ENCODE results near the gene KLRF1.

DNA sequence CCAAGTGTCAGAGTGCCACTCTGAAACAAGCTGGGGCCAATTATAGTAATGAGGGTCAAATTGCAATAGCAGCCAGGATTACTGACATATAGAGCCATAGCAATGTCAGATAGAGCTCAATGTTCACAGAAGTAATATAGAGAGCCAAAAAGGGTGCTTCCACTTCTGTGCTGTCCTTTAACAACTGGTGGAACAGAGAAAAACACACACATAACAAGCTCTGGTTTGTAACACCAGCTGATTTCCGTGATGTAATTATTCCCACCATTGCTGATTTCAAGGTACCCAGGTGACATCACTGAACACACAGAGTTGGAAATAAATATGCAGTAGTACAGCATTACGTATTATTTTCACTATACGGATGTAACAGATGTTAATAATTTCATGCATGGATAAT is 44.9 kb downstream of the KLRF1 start:
- TF ChIP-seq, protein P1, sequence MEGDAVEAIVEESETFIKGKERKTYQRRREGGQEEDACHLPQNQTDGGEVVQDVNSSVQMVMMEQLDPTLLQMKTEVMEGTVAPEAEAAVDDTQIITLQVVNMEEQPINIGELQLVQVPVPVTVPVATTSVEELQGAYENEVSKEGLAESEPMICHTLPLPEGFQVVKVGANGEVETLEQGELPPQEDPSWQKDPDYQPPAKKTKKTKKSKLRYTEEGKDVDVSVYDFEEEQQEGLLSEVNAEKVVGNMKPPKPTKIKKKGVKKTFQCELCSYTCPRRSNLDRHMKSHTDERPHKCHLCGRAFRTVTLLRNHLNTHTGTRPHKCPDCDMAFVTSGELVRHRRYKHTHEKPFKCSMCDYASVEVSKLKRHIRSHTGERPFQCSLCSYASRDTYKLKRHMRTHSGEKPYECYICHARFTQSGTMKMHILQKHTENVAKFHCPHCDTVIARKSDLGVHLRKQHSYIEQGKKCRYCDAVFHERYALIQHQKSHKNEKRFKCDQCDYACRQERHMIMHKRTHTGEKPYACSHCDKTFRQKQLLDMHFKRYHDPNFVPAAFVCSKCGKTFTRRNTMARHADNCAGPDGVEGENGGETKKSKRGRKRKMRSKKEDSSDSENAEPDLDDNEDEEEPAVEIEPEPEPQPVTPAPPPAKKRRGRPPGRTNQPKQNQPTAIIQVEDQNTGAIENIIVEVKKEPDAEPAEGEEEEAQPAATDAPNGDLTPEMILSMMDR (IDR thresholded peaks at IDR 0.05): no peak
- no peak for TF ChIP-seq POLR2A (IDR thresholded peaks at IDR 0.05)
